ENCODE results near the gene OSBPL10. TPM values are rescaled to one million over a fixed set of nuclear protein-coding genes. Genes with fewer than 3 reads are reported as not detected.

Gene OSBPL10
- total RNA-seq, 2 donors from 2014 or later = 82.8 to 127 TPM

DNA sequence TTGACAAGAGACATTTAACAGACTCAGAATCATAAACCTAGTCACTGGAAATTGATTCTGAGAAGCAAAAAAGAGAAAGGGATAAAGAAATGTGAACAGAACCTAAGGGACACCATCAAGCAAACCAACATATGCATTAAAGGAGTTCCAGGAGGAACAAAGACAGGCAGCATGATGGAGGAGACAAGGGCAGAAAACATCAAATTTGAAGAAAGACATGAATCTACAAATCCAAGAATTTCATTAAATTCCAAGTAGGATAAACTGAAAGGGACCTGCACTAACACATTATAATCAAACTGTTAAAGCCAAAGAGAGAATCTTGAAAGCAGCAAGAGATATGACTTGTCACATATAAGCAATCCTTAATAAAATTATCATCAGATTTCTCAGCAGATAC, 326.1 kb downstream of the OSBPL10 start:
- TF ChIP-seq POLR2AphosphoS5 (IDR thresholded peaks at IDR 0.05) = no peak
- no peak for TF ChIP-seq POLR2A (IDR thresholded peaks at IDR 0.05)
- TF ChIP-seq, protein P1, sequence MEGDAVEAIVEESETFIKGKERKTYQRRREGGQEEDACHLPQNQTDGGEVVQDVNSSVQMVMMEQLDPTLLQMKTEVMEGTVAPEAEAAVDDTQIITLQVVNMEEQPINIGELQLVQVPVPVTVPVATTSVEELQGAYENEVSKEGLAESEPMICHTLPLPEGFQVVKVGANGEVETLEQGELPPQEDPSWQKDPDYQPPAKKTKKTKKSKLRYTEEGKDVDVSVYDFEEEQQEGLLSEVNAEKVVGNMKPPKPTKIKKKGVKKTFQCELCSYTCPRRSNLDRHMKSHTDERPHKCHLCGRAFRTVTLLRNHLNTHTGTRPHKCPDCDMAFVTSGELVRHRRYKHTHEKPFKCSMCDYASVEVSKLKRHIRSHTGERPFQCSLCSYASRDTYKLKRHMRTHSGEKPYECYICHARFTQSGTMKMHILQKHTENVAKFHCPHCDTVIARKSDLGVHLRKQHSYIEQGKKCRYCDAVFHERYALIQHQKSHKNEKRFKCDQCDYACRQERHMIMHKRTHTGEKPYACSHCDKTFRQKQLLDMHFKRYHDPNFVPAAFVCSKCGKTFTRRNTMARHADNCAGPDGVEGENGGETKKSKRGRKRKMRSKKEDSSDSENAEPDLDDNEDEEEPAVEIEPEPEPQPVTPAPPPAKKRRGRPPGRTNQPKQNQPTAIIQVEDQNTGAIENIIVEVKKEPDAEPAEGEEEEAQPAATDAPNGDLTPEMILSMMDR (IDR thresholded peaks at IDR 0.05) = no peak
- H3K4me3 ChIP-seq = no peak overlapping the region
- no peaks in the 10 kb centered on the region for H3K9me3 ChIP-seq
- intact Hi-C loops (cut with DNase I) = no loop called here
- no peak overlapping the region for H3K27ac ChIP-seq
- no peaks in the 10 kb centered on the region for H3K27me3 ChIP-seq (replicated peaks; ENCODE audit: insufficient read depth)
- no peak for DNase-seq (ENCODE audit: low spot score)
- H3K36me3 ChIP-seq = no peaks in the 10 kb centered on the region
- no peaks in the 10 kb centered on the region for H3K4me1 ChIP-seq (replicated peaks)

DNA sequence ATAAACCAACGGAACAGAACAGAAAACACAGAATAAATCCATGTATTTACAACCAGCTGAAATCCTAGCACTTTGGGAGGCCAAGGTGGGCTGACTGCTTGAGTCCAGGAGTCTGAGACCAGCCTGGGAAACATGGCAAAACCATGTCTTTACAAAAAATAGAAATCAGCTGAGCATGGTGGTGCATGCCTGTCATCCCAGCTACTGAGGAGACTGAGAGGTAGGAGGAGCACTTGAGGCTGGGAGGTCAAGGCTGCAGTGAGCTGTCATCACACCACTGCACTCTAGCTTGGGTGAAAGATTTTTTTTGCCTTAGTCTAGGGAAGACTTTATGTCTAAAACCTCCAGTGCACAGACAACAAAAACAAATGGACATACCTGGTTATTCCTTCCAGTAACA, 327.6 kb downstream of the OSBPL10 start:
- DNase-seq (ENCODE audit: low spot score) = no peak
- Histone ChIP-seq H3K36me3 (no peaks in the 10 kb centered on the region), H3K9me3 (no peaks in the 10 kb centered on the region), H3K27me3 (replicated peaks; ENCODE audit: insufficient read depth) (no peaks in the 10 kb centered on the region), H3K4me3 (no peak overlapping the region), H3K27ac (no peak overlapping the region), H3K4me1 (replicated peaks) (no peaks in the 10 kb centered on the region)
- intact Hi-C loops (cut with DNase I) = no loop called here
- WGBS = 100% methylated on average over 1 of the region's 1 CpG
- TF ChIP-seq, protein P1 (IDR thresholded peaks at IDR 0.05) = no peak
- no peak for TF ChIP-seq POLR2AphosphoS5 (IDR thresholded peaks at IDR 0.05)
- no peak for TF ChIP-seq POLR2A (IDR thresholded peaks at IDR 0.05)

DNA sequence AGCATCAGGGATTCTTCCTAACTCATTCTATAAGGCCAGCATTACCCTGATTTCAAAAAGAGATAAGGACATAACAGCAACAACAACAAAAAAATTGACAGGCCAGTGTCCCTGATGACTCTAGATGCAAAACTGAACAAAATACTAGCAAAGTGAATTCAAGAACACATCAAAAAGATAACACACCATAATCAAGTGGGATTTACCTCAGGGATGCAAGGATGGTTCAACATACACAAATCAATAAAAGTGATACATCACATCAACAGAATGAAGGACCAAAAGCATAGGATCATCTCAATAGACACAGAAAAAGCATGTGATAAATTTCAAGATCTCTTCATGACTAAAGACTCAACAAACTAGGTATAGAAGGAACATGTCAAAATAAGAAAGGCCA, 328.8 kb downstream of the OSBPL10 start:
- TF ChIP-seq POLR2A (IDR thresholded peaks at IDR 0.05) (no peak), POLR2AphosphoS5 (IDR thresholded peaks at IDR 0.05) (no peak)
- TF ChIP-seq, protein P1 (IDR thresholded peaks at IDR 0.05) = no peak

DNA sequence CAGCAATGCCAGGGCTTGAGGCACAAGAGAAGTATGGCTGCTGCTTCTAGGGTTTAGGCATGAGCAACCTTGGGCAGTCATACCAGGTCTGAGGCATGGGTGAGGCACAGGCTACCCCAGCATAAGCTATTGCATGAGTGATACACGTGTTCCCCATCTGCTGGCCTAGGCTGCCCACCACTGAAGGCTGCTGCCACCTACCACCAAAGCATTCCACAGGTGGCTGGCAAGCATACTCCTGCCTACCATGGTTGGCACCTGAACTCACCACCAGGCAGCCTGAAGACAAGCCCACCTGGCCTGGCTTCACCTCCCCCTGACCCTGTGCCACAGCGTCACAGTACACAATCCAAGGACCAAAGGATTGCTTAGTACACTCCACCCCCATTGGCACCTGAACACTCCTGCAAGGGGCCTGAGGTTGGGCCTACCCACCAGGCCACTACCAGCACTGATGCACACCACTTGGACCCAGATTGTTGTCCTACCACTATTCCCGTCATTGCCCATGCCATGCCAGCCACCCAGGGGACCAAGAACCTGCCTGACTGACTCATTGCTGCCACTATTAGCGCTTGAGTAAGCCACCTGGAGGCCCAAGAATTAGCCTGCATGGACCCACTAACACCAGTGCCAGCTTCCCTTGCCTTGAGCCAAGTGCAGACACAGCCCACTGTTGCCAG, 332.6 kb downstream of the OSBPL10 start:
- Histone ChIP-seq H3K27me3 (replicated peaks; ENCODE audit: insufficient read depth) (no peaks in the 10 kb centered on the region), H3K36me3 (no peaks in the 10 kb centered on the region), H3K9me3 (no peaks in the 10 kb centered on the region), H3K27ac (no peak overlapping the region), H3K4me1 (replicated peaks) (no peaks in the 10 kb centered on the region), H3K4me3 (no peak overlapping the region)
- TF ChIP-seq, protein P1 (IDR thresholded peaks at IDR 0.05) = no peak
- TF ChIP-seq POLR2A (IDR thresholded peaks at IDR 0.05) (no peak), POLR2AphosphoS5 (IDR thresholded peaks at IDR 0.05) (no peak)
- WGBS = 96% methylated on average over 4 of the region's 4 CpGs
- DNase-seq (ENCODE audit: low spot score) = no peak
- intact Hi-C loops (cut with DNase I) = no loop called here

More for the DNA sequence above, 328.8 kb downstream of the OSBPL10 start:
- no peaks in the 10 kb centered on the region for H3K27me3 ChIP-seq (replicated peaks; ENCODE audit: insufficient read depth)
- no peak overlapping the region for H3K4me3 ChIP-seq
- no peak for DNase-seq (ENCODE audit: low spot score)
- H3K9me3 ChIP-seq = no peaks in the 10 kb centered on the region
- intact Hi-C loops (cut with DNase I) = no loop called here
- H3K36me3 ChIP-seq = no peaks in the 10 kb centered on the region
- no peaks in the 10 kb centered on the region for H3K4me1 ChIP-seq (replicated peaks)
- no peak overlapping the region for H3K27ac ChIP-seq

DNA sequence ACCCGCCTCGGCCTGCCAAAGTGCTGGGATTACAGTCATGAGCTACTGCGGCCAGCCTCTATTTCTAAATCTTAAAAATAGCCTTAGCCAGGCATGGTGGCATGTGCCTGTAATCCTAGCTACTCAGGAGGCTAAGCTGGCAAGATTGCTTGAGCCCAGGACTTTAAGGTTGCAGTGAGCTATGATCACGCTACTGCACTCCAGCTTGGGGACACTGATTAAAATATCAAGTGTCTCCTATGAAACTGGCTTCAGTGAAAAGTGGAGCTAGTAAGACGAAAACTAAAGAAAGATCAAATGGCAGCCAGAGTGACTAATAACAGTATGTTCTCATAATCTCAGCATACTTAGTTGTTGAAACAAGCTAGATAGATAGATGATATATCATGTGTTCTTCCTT, 335.8 kb downstream of the OSBPL10 start:
- Histone ChIP-seq H3K4me1 (replicated peaks) (no peaks in the 10 kb centered on the region), H3K27me3 (replicated peaks; ENCODE audit: insufficient read depth) (no peaks in the 10 kb centered on the region), H3K9me3 (no peaks in the 10 kb centered on the region), H3K36me3 (no peaks in the 10 kb centered on the region), H3K4me3 (no peak overlapping the region), H3K27ac (no peak overlapping the region)
- intact Hi-C loops (cut with DNase I) = no loop called here
- TF ChIP-seq POLR2A (IDR thresholded peaks at IDR 0.05) (no peak), POLR2AphosphoS5 (IDR thresholded peaks at IDR 0.05) (no peak)
- TF ChIP-seq, protein P1 (IDR thresholded peaks at IDR 0.05) = no peak
- no peak for DNase-seq (ENCODE audit: low spot score)
- WGBS = 80% methylated on average over 5 of the region's 5 CpGs

Data from prostate gland (tissue), 2 donors.